ENCODE data around the gene R3HDM2.

Gene R3HDM2

DNA sequence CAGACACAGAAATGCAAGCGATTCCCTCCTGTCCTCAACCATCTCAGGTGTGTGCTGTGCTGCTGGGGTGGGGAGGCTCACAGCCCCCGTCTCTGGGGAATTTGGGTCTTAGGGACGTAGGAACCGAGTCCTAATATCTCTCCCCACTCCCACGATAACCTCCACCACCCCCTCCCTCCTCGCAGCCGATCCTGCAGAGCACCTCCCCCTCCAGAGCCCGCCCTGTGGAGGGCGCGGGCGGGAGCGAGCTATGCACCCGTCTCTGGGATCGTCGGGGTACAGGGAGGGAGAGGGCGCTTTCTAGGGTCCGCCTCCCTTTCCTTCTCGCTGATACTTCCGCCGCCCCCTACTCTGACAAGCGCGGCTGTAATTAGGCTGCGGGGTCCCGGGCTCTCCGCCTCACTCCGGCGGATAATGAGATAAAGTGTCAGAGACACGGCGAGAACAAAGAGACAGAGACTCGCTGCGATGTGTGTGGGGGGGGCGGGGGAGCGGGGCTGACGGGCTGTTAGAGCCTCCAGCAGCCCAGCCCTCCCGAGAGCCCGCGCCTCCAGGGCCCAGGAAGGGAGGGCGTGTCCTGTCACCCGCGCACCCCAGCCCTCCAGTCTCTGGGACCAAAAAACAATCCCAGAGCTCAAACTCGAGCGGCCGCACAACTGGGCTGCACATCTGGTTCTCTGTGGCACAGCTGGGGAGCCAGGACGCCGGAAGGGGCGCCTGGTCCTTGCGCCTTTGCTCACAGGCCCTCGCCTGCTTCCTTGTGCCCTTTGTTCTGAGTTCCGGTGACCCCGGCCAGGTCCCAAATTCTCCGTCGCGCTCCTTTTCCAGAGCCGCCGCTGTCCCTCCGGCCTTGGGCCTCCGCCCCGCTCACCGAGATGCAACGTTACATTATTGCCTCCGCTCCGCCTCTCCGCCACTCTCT is 192.7 kb downstream of the R3HDM2 start:
- no peak for DNase-seq

DNA sequence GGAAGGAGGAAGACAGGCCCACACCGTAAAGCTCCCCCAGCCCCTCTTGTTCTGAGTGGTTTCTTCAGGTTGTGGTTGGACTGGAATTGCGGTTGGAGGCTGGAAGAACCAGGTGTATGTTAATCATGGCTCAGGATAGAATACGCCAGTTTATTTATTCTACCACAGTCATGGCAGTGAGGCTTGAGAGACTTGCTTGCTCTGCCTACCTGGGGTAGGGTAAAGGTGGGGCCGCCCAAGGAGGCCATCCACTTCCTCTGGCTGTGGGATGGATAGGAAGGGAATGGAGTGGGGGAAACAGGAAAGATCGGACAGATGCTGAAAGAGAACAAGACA is 193.3 kb downstream of the R3HDM2 start:
- DNase-seq: no peak

DNA sequence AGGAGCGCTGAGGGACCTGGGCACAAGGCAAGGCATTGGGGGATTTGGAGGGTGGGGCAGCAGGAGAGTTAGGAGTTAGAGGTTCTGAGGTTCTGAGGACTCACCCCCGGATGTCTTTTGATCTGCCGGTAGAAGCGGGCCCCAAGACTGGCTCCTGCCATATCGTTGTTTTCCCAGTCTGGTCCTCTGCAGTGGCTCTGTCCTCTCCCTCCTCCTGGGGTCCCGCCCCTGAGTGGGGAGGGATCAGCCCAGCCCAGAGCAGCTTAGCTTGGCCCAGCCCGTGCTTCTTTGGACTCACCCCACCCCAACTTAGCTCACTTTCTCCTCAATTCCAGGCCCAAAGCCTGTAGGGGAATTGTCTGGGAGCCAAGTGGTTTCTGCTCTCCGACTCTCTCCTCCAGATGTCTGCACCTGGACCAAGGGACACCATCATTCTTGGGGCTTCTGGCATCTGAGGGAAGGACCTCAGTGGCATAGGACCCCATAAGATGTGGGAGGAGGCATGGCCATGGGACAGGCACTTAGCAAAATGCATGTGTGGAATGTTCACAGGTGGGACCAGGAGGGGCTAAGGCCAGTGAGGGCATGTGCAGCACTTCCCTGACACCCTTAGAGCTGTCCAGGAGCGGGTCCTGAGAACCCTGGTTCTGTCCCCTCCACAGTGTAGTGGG is 193.8 kb downstream of the R3HDM2 start:
- DNase-seq: no peak

- DNase-seq: no peak
Measured at GRCh38 chr12:57236201-57236924, 194.5 kb downstream of the R3HDM2 start.

DNA sequence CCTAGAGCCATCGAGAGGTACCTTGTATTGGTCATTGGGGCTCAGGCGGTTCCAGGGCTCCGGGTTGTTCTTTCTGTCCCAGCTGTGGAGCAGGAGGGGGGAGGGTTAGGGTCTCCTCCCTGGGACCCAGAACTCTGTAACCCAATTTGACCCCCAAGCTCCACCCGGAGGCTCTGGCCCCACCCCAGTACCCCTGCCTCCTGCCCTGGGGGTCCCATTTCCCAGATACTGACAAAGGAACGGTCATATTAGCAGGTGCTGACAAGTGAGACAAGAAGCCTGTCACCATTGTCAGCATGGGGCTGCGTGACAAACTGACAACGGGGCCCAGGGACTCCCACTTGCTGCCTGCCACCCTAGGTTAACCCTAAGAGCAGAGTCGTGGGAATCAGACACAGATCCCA is 195.1 kb downstream of the R3HDM2 start:
- DNase-seq: no peak

- DNase-seq: no peak
Measured at GRCh38 chr12:57235017-57235727, 195.7 kb downstream of the R3HDM2 start.

DNA sequence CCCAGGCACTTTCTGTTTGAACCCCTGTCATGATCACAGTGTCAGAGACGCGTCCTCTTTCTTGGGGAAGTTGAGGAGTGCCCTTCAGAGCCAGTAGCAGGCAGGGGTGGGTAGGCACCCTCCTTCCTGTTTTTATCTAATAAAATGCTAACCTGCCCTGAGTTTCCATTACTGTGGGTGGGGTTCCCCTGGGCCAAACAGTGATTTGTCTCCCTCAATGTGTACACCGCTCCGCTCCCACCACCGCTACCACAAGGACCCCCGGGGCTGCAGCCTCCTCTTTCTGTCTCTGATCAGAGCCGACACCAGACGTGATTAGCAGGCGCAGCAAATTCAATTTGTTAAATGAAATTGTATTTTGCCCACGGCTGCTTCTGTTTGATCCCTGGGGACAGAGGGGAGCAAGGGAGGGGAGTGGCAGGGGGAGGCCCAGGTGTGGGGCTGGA is 196.2 kb downstream of the R3HDM2 start:
- no peak for DNase-seq

DNA sequence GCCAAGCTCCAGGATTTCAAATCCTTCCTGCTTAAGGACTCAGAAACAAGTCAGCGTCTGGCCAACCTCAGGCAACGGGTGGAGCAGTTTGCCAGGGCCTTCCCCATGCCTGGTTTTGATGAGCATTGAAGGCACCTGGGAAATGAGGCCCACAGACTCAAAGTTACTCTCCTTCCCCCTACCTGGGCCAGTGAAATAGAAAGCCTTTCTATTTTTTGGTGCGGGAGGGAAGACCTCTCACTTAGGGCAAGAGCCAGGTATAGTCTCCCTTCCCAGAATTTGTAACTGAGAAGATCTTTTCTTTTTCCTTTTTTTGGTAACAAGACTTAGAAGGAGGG is 196.6 kb downstream of the R3HDM2 start:
- DNase-seq: no peak

DNA sequence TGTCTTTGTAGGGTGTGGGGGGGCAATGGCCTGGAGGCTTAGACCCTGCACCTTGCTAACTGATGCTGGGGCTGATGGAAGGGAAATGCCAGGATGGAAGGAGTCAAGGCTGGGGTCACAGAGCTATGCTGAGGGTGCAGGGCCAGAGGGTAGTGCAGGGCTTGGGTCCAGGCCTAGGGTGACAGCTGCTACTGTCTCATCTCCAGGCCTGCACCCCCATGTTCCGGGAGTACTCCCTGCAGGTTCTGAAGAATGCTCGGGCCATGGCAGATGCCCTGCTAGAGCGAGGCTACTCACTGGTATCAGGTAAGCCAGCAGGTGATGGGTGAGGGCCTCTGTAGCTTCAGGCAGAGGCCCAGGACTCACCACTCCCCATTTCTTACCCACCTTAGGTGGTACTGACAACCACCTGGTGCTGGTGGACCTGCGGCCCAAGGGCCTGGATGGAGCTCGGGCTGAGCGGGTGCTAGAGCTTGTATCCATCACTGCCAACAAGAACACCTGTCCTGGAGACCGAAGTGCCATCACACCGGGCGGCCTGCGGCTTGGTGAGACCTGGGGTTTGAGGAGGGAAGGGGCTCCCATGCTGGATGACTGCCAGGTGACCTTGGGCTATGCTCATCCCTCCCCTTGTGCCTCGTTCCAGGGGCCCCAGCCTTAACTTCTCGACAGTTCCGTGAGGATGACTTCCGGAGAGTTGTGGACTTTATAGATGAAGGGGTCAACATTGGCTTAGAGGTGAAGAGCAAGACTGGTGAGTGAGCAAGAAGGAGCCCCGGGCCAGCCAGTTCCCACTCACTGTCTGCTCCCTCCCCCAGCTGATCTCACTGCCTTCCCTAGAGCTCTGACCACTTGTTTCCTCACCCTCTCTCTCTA is 197.2 kb downstream of the R3HDM2 start:
- no peak for DNase-seq

- no peak for DNase-seq
Measured at GRCh38 chr12:57232156-57232756, 198.6 kb downstream of the R3HDM2 start.

- DNase-seq: no peak
Measured at GRCh38 chr12:57231276-57232021, 199.4 kb downstream of the R3HDM2 start.

DNA sequence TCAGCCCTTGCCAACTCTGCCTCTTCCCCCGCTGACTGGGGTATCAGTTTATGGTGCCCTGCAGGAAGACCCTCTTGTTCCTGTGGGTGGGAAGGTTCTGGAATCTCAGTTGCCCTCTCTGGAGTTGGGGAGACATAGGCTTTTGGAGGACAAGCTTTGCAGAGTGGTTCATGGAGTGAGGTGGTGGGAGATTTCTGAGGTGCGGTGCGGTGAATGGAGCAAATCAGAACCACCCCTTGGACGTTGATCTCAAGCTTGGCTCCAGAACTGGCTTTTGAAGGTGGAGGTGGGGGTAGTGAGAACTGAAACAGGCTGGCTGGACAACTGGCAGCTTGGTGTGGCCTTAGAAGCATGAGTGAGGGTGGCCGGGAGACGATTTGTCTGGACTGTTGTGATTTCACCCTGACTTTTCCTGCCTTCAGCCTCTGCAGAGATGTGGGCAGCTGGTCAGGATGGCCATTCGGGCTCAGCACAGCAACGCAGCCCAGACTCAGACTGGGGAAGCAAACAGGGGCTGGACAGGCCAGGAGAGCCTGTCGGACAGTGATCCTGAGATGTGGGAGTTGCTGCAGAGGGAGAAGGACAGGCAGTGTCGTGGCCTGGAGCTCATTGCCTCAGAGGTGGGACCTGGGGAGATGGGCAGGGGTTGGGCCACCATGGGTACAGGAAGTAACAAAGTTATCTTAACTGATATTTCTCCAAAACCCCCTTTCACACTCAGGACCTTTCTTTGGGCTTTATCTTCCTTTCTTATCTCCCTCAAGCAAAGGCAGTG is 200.3 kb downstream of the R3HDM2 start:
- no peak for DNase-seq

DNA sequence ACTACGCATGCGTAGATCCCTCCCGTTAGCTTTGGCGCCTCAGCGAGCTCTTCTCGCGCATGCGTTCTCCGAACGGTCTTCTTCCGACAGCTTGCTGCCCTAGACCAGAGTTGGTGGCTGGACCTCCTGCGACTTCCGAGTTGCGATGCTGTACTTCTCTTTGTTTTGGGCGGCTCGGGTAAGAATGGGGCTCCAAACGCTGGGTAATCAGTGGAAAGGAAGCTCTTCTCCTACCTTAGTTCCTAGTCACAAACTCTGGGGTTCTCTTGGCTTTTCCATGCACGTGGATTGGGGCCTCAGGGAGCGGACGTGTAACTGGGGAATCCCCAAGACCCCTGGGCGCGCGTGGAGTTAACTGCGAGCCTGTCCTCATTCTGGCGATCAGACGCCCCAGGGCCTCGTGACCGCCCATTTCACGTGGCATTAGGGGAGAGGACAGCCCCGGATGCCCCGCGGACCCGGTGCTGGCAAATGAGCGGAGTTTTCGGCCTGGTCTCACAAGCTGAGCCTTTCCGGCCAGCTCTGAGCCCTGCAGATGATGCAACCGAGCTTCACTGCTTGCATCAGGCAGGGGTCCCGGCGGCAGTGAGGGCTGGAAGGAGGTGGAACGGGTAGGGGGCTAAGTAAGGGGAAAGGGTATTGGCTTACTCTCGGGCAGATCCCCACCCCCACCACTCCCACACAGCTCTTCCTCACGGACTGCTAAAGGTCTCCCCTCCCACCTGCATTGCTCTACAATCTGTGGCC is 201.0 kb downstream of the R3HDM2 start, which contains the start of gene SHMT2:
Gene SHMT2, plus strand, starts transcription at position 78 of the 747 bp plus-strand sequence. Its CDS starts 68 bp downstream, at position 146.
- peak; percentile 89 for DNase-seq

DNA sequence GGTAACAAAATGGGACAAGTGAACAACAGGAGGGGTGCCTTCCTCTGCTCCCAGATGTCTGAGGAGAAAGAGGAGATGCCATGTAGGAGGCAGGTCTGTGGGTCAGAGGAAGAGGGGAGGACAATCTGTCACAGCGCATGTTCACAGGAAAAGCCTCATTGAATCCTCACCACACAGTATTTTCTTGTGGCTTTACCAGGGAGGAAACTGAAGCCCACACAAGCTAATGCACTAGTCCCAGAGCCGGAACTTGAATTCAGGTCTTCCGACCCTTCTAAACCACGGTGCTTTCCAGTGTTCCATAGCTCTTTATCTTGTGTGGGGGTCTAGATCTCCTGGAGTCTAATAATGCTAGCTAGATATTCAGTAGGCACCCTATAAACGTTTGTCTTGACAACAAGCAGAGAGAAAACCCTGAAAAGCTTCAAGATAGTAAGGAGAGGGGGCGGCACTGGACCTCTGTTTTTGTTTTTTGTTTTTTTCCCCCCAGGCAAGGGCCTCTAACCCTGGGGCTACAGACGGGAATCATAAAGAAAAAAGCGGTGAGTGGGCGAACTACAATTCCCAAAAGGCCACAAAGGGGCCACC is 201.7 kb downstream of the R3HDM2 start:
- peak; percentile 41 for DNase-seq

- no peak for DNase-seq
Measured at GRCh38 chr12:57227315-57228115, 203.3 kb downstream of the R3HDM2 start.

DNA sequence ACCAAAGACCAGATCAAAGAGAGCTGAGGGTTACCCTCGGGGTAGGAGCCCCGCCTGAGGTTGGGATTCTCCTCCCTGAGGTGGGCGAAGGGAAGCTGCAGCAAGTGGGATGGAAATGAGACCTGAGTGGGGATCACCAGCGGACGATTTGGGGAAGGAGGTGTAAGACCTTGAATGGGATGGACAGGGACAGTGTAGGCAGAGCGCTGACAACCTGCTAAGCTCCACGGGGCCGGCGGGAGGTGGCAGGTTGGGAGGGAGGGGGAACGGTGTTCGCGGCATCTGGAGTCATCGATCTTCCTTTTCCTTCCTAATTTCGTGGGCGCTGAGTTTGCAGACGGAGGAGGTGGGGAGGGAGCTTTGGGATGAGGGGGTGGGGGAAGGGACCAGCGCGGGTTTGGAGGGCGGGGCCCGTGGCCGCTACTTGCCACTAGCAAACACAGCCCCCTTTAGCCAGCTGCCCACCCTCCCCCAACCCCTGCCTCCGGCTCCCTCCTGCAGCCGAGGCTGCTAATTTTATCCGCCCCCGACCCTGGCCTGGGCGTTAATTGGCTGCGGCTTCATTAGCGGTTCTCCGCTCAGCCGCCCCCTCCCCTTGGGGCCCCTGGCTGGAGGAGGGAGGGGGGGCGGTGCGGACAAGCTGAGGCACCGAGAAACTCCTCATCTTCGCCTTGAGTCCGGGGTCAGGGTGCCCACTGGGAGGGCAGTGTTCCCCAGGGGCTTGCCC is 204.1 kb downstream of the R3HDM2 start:
- no peak for DNase-seq

GRCh38 chr12:57225680-57226210 is 205.1 kb downstream of the R3HDM2 start:
- no peak for DNase-seq
